Neural progenitor cell (in vitro differentiated cells): ENCODE results near the gene MRTFB. TPM values are rescaled to one million over a fixed set of nuclear protein-coding genes. Genes with fewer than 3 reads are reported as not detected.

Experiments used
- DNase-seq: peaks from one replicate; pipeline ENCODE4 v3.0.0-alpha.2; 2016; ENCODE audit warnings: low spot score
- H2AFZ ChIP-seq: fragments of 200-600 bp; sonication (generic); replicated peaks from 2 replicates; pipeline ENCODE4 v1.6.1; 2016; ENCODE audit warnings: antibody characterized with exemption
- H3F3A ChIP-seq: fragments of 200-600 bp; sonication (generic); 2 replicates; pipeline ENCODE4 v1.6.1; 2016; ENCODE audit warnings: antibody characterized with exemption, low read depth
- H3K27ac ChIP-seq: fragments of 200-600 bp; sonication (generic); 2 replicates; pipeline ENCODE4 v1.5.1; 2016; ENCODE audit warnings: mild to moderate bottlenecking
- H3K27me3 ChIP-seq: fragments of 200-600 bp; sonication (generic); 2 replicates; pipeline ENCODE4 v1.6.1; 2016; ENCODE audit warnings: mild to moderate bottlenecking, moderate library complexity
- H3K36me3 ChIP-seq: fragments of 200-600 bp; sonication (generic); 2 replicates; pipeline ENCODE4 v1.5.1; 2016
- H3K4me1 ChIP-seq: fragments of 200-600 bp; sonication (generic); 2 replicates; pipeline ENCODE4 v1.6.1; 2016; ENCODE audit warnings: mixed run types
- H3K4me2 ChIP-seq: fragments of 200-600 bp; sonication (generic); 2 replicates; pipeline ENCODE4 v1.6.1; 2016
- H3K4me3 ChIP-seq: fragments of 200-600 bp; sonication (generic); 2 replicates; pipeline ENCODE4 v1.5.1; 2016
- H3K79me2 ChIP-seq: fragments of 200-600 bp; sonication (generic); 2 replicates; pipeline ENCODE4 v1.6.1; 2016; ENCODE audit warnings: low read depth
- H3K9ac ChIP-seq: fragments of 200-600 bp; sonication (generic); 2 replicates; pipeline ENCODE4 v1.6.1; 2016
- H3K9me3 ChIP-seq: fragments of 200-600 bp; sonication (generic); 2 replicates; pipeline ENCODE4 v1.5.1; 2016; ENCODE audit warnings: low read depth
- H4K20me1 ChIP-seq: fragments of 200-600 bp; sonication (generic); 2 replicates; pipeline ENCODE4 v1.6.1; 2016; ENCODE audit warnings: low read depth
- H3K27ac Mint-ChIP-seq: 3 replicates; pipeline ENCODE4 v1.8.0; 2021; ENCODE audit warnings: mixed read lengths
- H3K27me3 Mint-ChIP-seq: 2 replicates; pipeline ENCODE4 v1.8.0; 2022; ENCODE audit warnings: low read depth, mild to moderate bottlenecking, inconsistent platforms, moderate library complexity, mixed read lengths; ENCODE audit not compliant: insufficient read depth
- H3K36me3 Mint-ChIP-seq: 3 replicates; pipeline ENCODE4 v1.8.0; 2021; ENCODE audit warnings: mixed read lengths
- H3K4me1 Mint-ChIP-seq: 3 replicates; pipeline ENCODE4 v1.8.0; 2021; ENCODE audit warnings: mixed read lengths
- H3K4me3 Mint-ChIP-seq: 3 replicates; pipeline ENCODE4 v1.8.0; 2021; ENCODE audit warnings: mild to moderate bottlenecking, moderate library complexity, mixed read lengths
- H3K9me3 Mint-ChIP-seq: 3 replicates; pipeline ENCODE4 v1.8.0; 2020; ENCODE audit warnings: mixed read lengths
- EZH2 ChIP-seq: fragments of 200-600 bp; sonication (generic); IDR thresholded peaks from 2 replicates; pipeline ENCODE4 v1.6.1; 2017; ENCODE audit warnings: antibody characterized with exemption, mild to moderate bottlenecking, moderate library complexity
- EZH2phosphoT487 ChIP-seq: fragments of 200-600 bp; sonication (generic); IDR thresholded peaks from 2 replicates; pipeline ENCODE4 v1.6.1; 2017; ENCODE audit warnings: antibody characterized with exemption
- total RNA-seq: library from RNA; depleted of rRNA; stranded (reverse); fragments of >200 nt; gene quantifications from 2 replicates; pipeline ENCODE4 v1.2.3, GENCODE V29; 2015; ENCODE audit warnings: low replicate concordance
- TF ChIP-seq, protein P1 (sequence below): fragments of 200-600 bp; sonication (generic); IDR thresholded peaks from 2 replicates; pipeline ENCODE4 v1.5.1; 2017; ENCODE audit warnings: antibody characterized with exemption, mild to moderate bottlenecking

Gene MRTFB
- total RNA-seq, 1 donor from 2014 or later = 26.8 TPM

DNA sequence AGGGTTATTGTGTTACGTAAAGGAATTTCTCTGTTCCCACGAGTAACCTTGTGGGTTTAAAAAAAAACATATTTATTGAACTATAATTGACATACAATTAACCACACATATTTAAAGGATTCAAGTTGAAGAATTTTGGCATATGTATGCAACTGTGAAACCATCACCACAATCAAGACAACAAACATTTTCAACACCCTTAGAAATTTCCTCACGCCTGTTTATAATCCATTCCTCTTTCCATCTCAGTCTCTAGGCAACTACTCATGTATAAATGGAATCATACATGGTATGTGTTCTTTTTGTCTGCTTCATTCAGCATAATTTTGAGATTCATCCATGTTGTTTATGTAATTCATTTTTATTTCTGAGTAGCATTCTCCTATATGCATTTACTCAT lies 104.0 kb downstream of the MRTFB start:
- H3K27me3 ChIP-seq = no peaks in the 10 kb centered on the region
- Mint-ChIP-seq H3K4me1 (peaks cover under 1% of the 10 kb centered on the region), H3K27ac (no peak overlapping the region), H3K4me3 (no peak overlapping the region), H3K27me3 (peaks cover 2% of the 10 kb centered on the region), H3K9me3 (peaks cover 19% of the 10 kb centered on the region), H3K36me3 (peaks cover 22% of the 10 kb centered on the region)
- no peak for DNase-seq
- H3K4me3 ChIP-seq = no peak overlapping the region
- H3F3A ChIP-seq = no peaks in the 10 kb centered on the region
- no peak overlapping the region for H3K9ac ChIP-seq
- no peak overlapping the region for H2AFZ ChIP-seq
- no peak overlapping the region for H3K4me2 ChIP-seq
- H3K9me3 ChIP-seq = no peaks in the 10 kb centered on the region
- no peaks in the 10 kb centered on the region for H3K36me3 ChIP-seq
- no peak for TF ChIP-seq EZH2
- TF ChIP-seq EZH2phosphoT487 = no peak
- TF ChIP-seq, protein P1, sequence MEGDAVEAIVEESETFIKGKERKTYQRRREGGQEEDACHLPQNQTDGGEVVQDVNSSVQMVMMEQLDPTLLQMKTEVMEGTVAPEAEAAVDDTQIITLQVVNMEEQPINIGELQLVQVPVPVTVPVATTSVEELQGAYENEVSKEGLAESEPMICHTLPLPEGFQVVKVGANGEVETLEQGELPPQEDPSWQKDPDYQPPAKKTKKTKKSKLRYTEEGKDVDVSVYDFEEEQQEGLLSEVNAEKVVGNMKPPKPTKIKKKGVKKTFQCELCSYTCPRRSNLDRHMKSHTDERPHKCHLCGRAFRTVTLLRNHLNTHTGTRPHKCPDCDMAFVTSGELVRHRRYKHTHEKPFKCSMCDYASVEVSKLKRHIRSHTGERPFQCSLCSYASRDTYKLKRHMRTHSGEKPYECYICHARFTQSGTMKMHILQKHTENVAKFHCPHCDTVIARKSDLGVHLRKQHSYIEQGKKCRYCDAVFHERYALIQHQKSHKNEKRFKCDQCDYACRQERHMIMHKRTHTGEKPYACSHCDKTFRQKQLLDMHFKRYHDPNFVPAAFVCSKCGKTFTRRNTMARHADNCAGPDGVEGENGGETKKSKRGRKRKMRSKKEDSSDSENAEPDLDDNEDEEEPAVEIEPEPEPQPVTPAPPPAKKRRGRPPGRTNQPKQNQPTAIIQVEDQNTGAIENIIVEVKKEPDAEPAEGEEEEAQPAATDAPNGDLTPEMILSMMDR = no peak
- H3K79me2 ChIP-seq = peaks cover 16% of the 10 kb centered on the region
- H4K20me1 ChIP-seq = no peaks in the 10 kb centered on the region
- no peaks in the 10 kb centered on the region for H3K4me1 ChIP-seq
- H3K27ac ChIP-seq = no peak overlapping the region

DNA sequence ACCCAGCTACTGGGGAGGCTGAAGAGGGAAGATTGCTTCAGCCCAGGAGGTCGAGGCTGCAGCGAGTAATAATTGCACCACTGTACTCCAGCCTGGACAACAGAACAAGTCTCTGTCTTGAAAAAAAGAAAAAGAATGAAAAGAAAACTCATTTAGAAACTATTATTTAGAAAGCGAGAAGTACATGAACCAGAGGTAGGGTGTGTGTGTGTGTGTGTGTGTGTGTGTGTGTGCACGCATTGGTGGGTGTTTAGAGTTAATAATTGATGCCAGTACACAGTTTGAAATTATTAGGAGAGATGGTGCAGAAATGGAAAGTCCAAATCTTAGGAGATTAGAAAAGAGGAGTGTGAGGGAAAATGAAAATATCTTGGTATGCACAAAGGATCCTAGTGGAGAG lies 106.6 kb downstream of the MRTFB start:
- H3K27ac ChIP-seq = no peak overlapping the region
- H3K27me3 ChIP-seq = no peaks in the 10 kb centered on the region
- H3K4me2 ChIP-seq = no peak overlapping the region
- no peak overlapping the region for H2AFZ ChIP-seq
- peaks cover 10% of the 10 kb centered on the region for H4K20me1 ChIP-seq
- H3K9me3 Mint-ChIP-seq = peaks cover 10% of the 10 kb centered on the region
- H3K4me3 Mint-ChIP-seq = no peak overlapping the region
- H3K36me3 ChIP-seq = no peaks in the 10 kb centered on the region
- H3K4me1 ChIP-seq = peaks cover 13% of the 10 kb centered on the region
- TF ChIP-seq, protein P1 = no peak
- TF ChIP-seq EZH2phosphoT487 = no peak
- TF ChIP-seq EZH2 = no peak
- H3F3A ChIP-seq = no peaks in the 10 kb centered on the region
- peaks cover 13% of the 10 kb centered on the region for H3K36me3 Mint-ChIP-seq
- no peaks in the 10 kb centered on the region for H3K9me3 ChIP-seq
- H3K4me3 ChIP-seq = no peak overlapping the region
- peaks cover 8% of the 10 kb centered on the region for H3K79me2 ChIP-seq
- H3K4me1 Mint-ChIP-seq = peaks cover 17% of the 10 kb centered on the region
- H3K9ac ChIP-seq = no peak overlapping the region
- peaks cover 2% of the 10 kb centered on the region for H3K27me3 Mint-ChIP-seq
- DNase-seq = no peak
- H3K27ac Mint-ChIP-seq = no peak overlapping the region

DNA sequence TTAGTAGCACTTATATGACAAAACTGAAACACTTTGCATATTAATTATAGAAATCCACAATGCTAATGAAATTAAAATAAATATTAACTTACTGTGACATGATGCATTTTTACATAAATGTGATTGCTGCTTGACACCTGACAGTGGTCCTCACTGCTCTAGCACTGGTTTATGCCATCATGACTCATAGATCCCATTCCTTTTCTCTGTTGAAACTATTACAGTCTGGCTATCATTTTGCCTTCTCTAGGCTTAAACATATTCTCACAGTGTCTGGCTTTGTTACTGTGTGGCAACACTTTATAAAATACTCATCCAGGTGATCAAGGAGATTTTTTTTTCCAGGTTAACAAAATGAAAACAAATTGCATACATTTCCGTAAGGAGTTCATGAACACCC lies 108.0 kb downstream of the MRTFB start:
- DNase-seq = no peak
- H3K79me2 ChIP-seq = peaks cover 4% of the 10 kb centered on the region
- H3F3A ChIP-seq = no peaks in the 10 kb centered on the region
- Mint-ChIP-seq H3K9me3 (no peaks in the 10 kb centered on the region), H3K27me3 (no peaks in the 10 kb centered on the region), H3K36me3 (peaks cover 4% of the 10 kb centered on the region), H3K27ac (no peak overlapping the region), H3K4me3 (no peak overlapping the region), H3K4me1 (peaks cover 17% of the 10 kb centered on the region)
- H3K4me1 ChIP-seq = peaks cover 13% of the 10 kb centered on the region
- H3K4me3 ChIP-seq = no peak overlapping the region
- no peak overlapping the region for H3K4me2 ChIP-seq
- no peak overlapping the region for H3K27ac ChIP-seq
- H3K27me3 ChIP-seq = no peaks in the 10 kb centered on the region
- TF ChIP-seq, protein P1 = no peak
- TF ChIP-seq EZH2phosphoT487 = no peak
- no peak for TF ChIP-seq EZH2
- H3K9ac ChIP-seq = no peak overlapping the region
- peaks cover 10% of the 10 kb centered on the region for H4K20me1 ChIP-seq
- H3K9me3 ChIP-seq = no peaks in the 10 kb centered on the region
- no peaks in the 10 kb centered on the region for H3K36me3 ChIP-seq
- no peak overlapping the region for H2AFZ ChIP-seq
